Panc1 (cell line): Measurements from ENCODE around the gene BLTP3B. TPM values are rescaled to one million over a fixed set of nuclear protein-coding genes. Genes with fewer than 3 reads are reported as not detected.
A peak's percentile ranks its signal among the peaks of the same experiment; 100 is the strongest.

Experiments used
- ATAC-seq: fragments of 200-7000 bp; cut with Tn5 transposase; 2 replicates; pipeline ENCODE4 v1.9.1; 2020; ENCODE audit warnings: mild to moderate bottlenecking, moderate library complexity
- BruUV-seq: library from RNA; stranded (reverse); fragments of 400-500 nt; replicated peaks from 2 replicates; lab custom pipeline; 2021; lab: Mats Ljungman, UMichigan
- CTCF ChIA-PET: fragments of 300-600 bp; sonication (Branson Sonifier 250); formaldehyde crosslinking; loops from one replicate; lab custom pipeline; 2022; ENCODE audit warnings: antibody characterized with exemption; lab: Charles Lee
- POLR2A ChIA-PET: fragments of 300-600 bp; sonication (Branson Sonifier 250); formaldehyde crosslinking; loops from one replicate; lab custom pipeline; 2022; ENCODE audit warnings: antibody characterized with exemption; lab: Charles Lee
- DNase-seq: peaks from one replicate; pipeline ENCODE4 v3.0.0-alpha.2; 2010; ENCODE audit warnings: low read depth, low spot score
- H3K27ac ChIP-seq: 2 replicates; pipeline ENCODE4 v1.5.1; 2011; ENCODE audit warnings: mild to moderate bottlenecking, low read length, inconsistent platforms
- H3K27me3 ChIP-seq: fragments of 200-500 bp; sonication (Bioruptor generic); 2 replicates; pipeline ENCODE4 v1.6.0; 2014; ENCODE audit warnings: low read length, inconsistent platforms; ENCODE audit not compliant: control insufficient read depth, insufficient read depth
- H3K36me3 ChIP-seq: fragments of 200-500 bp; sonication (Bioruptor generic); 2 replicates; pipeline ENCODE4 v1.5.1; 2014; ENCODE audit warnings: inconsistent platforms, mild to moderate bottlenecking, low read length, moderate library complexity; ENCODE audit not compliant: control insufficient read depth, insufficient read depth
- H3K4me1 ChIP-seq: 2 replicates; pipeline ENCODE4 v1.5.1; 2011; ENCODE audit warnings: inconsistent platforms, mild to moderate bottlenecking, low read length, moderate library complexity; ENCODE audit not compliant: control insufficient read depth, insufficient read depth
- H3K4me3 ChIP-seq, 2 experiments: 2 replicates each; pipeline ENCODE4 v1.5.1; 2011 to 2012; ENCODE audit warnings: low read depth in 2 of 2, low read length in 2 of 2, mild to moderate bottlenecking in 2 of 2, inconsistent platforms in 1 of 2, moderate library complexity in 1 of 2
- H3K9me3 ChIP-seq: fragments of 200-500 bp; sonication (Bioruptor generic); 2 replicates; pipeline ENCODE4 v1.5.1; 2014; ENCODE audit warnings: low read depth, mild to moderate bottlenecking, inconsistent platforms, low read length, moderate library complexity; ENCODE audit not compliant: control insufficient read depth, insufficient read depth
- POLR2AphosphoS5 ChIP-seq: IDR thresholded peaks from 2 replicates; pipeline ENCODE4 v1.6.1; 2012; ENCODE audit warnings: mild to moderate bottlenecking, low read depth, low read length, moderate library complexity
- SIN3A ChIP-seq: IDR thresholded peaks from 2 replicates; pipeline ENCODE4 v1.6.1; 2012; ENCODE audit warnings: low read depth, mild to moderate bottlenecking, low read length, moderate library complexity, borderline replicate concordance; ENCODE audit not compliant: insufficient read depth
- TCF7L2 ChIP-seq: IDR thresholded peaks from 2 replicates; pipeline ENCODE4 v1.6.1; 2011; ENCODE audit warnings: mild to moderate bottlenecking, low read depth, low read length, inconsistent platforms
- in situ Hi-C: cut with HindIII; loops from 2 replicates; pipeline ENCODE4 v1.10.0; 2016; ENCODE audit warnings: low sequenced_read_pairs, low pct_unique_long_range_greater_than_20kb
- intact Hi-C: fragments of 100-400 bp; cut with micrococcal nuclease; formaldehyde crosslinking; loops from one replicate; pipeline ENCODE4 v1.10.0; 2022; ENCODE audit not compliant: unreplicated experiment
- total RNA-seq: library from RNA; stranded (reverse); gene quantifications from one replicate; pipeline ENCODE4 v1.2.1, GENCODE V29; 2021; ENCODE audit not compliant: unreplicated experiment
- TF ChIP-seq, protein P1 (sequence below): fragments of 450-650 bp; IDR thresholded peaks from 2 replicates; pipeline ENCODE4 v1.5.1; 2017; ENCODE audit warnings: mild to moderate bottlenecking
- TF ChIP-seq, protein P2 (sequence below), 2 experiments: IDR thresholded peaks; 2 replicates each; pipeline ENCODE4 v1.6.1; 2011 to 2012; ENCODE audit warnings: low read depth in 2 of 2, control low read depth in 1 of 2, low read length in 1 of 2, mild to moderate bottlenecking in 1 of 2, moderate library complexity in 1 of 2; ENCODE audit not compliant: insufficient read depth in 1 of 2

Gene BLTP3B
- total RNA-seq, 1 experiment from 2014 or later: 32.2 TPM

DNA sequence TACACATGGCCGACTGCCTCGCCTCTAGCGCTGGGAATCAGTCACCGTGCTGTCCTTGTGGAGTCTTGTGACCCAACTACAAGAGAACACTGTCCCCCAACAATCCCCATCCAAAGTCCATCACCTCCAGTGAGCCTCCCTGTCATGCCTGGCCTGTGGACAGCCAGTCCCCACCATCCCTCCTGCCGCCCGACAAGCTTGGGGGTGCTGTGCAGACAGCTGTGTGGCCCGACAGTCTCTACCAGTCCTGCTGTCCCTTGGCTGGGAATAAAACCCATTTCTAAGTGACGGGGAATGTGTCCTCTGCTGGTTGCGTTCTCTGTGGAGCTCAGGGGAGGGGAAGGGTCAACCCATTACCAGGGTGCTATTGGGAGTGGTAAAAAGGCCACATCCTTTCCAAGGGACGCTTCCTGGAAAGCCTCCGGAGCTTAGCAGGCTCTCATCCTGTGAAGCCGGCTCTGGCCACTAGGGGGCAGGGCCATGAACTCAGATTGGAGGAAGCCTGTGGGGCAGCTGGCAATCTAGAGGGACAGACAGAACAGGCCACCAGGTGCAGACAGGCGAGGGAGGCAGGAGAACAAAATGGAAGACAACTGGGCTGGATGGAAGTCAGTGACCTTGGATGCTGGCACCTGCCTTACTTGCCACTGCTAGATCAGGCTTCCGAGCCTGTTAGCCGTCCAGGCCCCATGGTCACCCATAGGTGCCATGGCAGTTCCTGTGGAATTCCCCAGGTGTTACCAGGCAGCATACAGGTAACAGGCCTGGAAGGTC lies 12.0 kb upstream of the BLTP3B start:
- Histone ChIP-seq H3K4me3 (no peak overlapping the region), H3K36me3 (no peaks in the 10 kb centered on the region), H3K4me1 (no peaks in the 10 kb centered on the region), H3K9me3 (no peaks in the 10 kb centered on the region), H3K27me3 (no peaks in the 10 kb centered on the region), H3K27ac (no peak overlapping the region)
- POLR2A ChIA-PET: no interaction called here
- in situ Hi-C loops (no loop called here), intact Hi-C loops (no loop called here)
- CTCF ChIA-PET: interaction anchor here (0.6 to 1.1 kb wide), 4 partner anchors 10 to 80 kb away, joined by 3 to 4 read pairs (median 3); no protein-coding TSS in a partner anchor
- no TSS peak for BruUV-seq
- TF ChIP-seq TCF7L2 (no peak), POLR2AphosphoS5 (no peak), SIN3A (no peak)
- TF ChIP-seq, protein P1, sequence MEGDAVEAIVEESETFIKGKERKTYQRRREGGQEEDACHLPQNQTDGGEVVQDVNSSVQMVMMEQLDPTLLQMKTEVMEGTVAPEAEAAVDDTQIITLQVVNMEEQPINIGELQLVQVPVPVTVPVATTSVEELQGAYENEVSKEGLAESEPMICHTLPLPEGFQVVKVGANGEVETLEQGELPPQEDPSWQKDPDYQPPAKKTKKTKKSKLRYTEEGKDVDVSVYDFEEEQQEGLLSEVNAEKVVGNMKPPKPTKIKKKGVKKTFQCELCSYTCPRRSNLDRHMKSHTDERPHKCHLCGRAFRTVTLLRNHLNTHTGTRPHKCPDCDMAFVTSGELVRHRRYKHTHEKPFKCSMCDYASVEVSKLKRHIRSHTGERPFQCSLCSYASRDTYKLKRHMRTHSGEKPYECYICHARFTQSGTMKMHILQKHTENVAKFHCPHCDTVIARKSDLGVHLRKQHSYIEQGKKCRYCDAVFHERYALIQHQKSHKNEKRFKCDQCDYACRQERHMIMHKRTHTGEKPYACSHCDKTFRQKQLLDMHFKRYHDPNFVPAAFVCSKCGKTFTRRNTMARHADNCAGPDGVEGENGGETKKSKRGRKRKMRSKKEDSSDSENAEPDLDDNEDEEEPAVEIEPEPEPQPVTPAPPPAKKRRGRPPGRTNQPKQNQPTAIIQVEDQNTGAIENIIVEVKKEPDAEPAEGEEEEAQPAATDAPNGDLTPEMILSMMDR: peak; percentile 95
- TF ChIP-seq, protein P2, sequence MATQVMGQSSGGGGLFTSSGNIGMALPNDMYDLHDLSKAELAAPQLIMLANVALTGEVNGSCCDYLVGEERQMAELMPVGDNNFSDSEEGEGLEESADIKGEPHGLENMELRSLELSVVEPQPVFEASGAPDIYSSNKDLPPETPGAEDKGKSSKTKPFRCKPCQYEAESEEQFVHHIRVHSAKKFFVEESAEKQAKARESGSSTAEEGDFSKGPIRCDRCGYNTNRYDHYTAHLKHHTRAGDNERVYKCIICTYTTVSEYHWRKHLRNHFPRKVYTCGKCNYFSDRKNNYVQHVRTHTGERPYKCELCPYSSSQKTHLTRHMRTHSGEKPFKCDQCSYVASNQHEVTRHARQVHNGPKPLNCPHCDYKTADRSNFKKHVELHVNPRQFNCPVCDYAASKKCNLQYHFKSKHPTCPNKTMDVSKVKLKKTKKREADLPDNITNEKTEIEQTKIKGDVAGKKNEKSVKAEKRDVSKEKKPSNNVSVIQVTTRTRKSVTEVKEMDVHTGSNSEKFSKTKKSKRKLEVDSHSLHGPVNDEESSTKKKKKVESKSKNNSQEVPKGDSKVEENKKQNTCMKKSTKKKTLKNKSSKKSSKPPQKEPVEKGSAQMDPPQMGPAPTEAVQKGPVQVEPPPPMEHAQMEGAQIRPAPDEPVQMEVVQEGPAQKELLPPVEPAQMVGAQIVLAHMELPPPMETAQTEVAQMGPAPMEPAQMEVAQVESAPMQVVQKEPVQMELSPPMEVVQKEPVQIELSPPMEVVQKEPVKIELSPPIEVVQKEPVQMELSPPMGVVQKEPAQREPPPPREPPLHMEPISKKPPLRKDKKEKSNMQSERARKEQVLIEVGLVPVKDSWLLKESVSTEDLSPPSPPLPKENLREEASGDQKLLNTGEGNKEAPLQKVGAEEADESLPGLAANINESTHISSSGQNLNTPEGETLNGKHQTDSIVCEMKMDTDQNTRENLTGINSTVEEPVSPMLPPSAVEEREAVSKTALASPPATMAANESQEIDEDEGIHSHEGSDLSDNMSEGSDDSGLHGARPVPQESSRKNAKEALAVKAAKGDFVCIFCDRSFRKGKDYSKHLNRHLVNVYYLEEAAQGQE (IDR thresholded peaks at IDR 0.05; ENCODE audit: insufficient read depth in 1 of 2, low read depth in 2 of 2, low read length in 1 of 2): 0 out of 4 replicates have a peak, but pooled peaks of 1 of the 2 experiments have one; percentile 10
- no peak for DNase-seq
- peak; percentile 90 for ATAC-seq

DNA sequence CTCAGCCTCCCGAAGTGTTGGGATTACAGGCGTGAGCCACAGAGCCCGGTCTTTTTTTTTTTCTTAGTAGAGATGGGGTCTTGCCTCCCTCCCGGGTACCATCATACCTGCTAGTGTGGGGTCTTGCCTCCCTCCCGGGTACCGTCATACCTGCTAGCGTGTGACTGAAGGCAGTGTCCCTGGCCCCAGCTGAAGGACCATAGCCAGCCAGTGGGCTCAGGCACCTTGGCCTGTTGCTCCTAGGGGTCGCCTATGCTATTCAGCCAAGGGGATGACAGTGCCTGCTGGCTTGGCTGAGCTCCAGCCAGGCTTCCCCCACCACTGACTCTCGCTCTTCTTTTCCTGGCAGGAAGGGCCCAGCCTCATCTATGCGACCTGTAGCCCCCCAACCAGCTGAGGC lies 10.5 kb upstream of the BLTP3B start:
- intact Hi-C loops (no loop called here), in situ Hi-C loops (no loop called here)
- H3K36me3 ChIP-seq: no peaks in the 10 kb centered on the region
- no peak overlapping the region for H3K4me3 ChIP-seq
- DNase-seq (no peak), ATAC-seq (no peak)
- H3K4me1 ChIP-seq: no peaks in the 10 kb centered on the region
- no peak overlapping the region for H3K27ac ChIP-seq
- no peaks in the 10 kb centered on the region for H3K27me3 ChIP-seq
- no peaks in the 10 kb centered on the region for H3K9me3 ChIP-seq
- TF ChIP-seq, protein P2 (IDR thresholded peaks at IDR 0.05; ENCODE audit: insufficient read depth in 1 of 2, low read depth in 2 of 2, low read length in 1 of 2): no peak
- TF ChIP-seq SIN3A: no peak
- no peak for TF ChIP-seq TCF7L2
- TF ChIP-seq, protein P1: no peak
- no peak for TF ChIP-seq POLR2AphosphoS5
- ChIA-PET POLR2A (no interaction called here), CTCF (interaction anchor here (0.6 kb wide), 2 partner anchors 11 to 49 kb away, joined by 3 read pairs; no protein-coding TSS in a partner anchor)
- BruUV-seq: no TSS peak
